ENCODE data around the gene NELL1. TPM values are rescaled to one million over a fixed set of nuclear protein-coding genes. Genes with fewer than 3 reads are reported as not detected.

Gene NELL1
- total RNA-seq, 1 donor from 2014 or later = not detected

DNA sequence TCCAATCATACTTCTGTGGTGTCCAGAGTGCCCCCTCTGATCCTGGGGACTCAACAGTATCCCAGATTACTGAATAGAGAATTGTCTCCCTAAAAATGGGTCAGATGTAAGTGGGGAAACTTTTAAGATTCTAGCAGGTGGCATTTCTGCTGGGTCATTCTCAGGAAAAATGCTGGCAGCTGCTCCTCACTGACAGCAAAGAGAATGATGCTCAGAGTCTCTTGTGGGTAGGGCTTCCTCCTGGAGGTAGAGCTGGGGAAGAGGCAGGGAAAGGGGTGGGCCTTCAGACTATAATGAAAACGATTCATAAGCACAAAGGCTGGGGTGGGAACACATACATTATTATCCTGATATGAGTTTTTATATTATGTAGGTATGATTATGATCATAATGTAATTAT is 647.2 kb downstream of the NELL1 start:
- no peak for DNase-seq (ENCODE audit: low spot score)

GRCh38 chr11:21321072-21321471 is 651.7 kb downstream of the NELL1 start:
- no peak for DNase-seq (ENCODE audit: low spot score)

- no peak for DNase-seq (ENCODE audit: low spot score)
These were observed 652.1 kb downstream of the NELL1 start for GRCh38 chr11:21321530-21321929.

DNA sequence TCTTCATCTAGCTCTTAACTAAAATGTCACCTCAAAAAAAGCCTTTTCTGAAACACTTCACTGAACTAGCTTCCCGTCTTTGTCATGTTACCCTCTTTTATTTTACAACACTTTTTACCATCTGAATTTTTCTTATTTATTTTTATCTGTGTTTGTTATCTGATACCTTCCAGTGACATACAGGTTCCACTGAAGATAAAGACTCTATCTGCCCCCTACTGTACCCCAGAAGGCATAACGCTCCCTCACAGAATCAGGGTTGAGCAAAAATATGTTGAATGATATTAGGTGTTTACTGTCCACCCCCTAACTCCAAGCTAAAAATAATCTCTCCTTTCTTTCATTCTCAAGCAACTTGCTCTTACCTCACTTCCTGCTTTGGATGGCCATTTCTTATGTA is 654.2 kb downstream of the NELL1 start:
- DNase-seq (ENCODE audit: low spot score) = no peak

DNA sequence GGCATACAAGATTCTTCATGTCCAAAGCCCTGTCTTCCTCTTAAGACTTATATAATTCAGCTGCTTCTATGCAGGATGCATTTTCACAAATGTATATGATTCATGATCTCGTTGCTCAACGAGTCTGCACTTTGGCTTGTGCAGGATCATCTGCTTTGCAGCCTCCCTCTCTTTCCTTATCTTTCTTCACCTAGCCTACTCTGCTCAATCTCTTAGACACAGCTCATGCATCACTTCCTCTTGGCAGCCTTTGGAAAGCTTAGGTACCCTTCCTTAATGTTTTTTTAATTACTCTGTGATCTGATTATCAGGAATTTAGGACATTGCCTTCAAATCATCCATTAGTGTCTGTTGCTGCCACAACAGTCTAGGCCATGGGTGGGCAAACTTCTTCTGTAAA is 673.8 kb downstream of the NELL1 start:
- DNase-seq (ENCODE audit: low spot score) = no peak

DNA sequence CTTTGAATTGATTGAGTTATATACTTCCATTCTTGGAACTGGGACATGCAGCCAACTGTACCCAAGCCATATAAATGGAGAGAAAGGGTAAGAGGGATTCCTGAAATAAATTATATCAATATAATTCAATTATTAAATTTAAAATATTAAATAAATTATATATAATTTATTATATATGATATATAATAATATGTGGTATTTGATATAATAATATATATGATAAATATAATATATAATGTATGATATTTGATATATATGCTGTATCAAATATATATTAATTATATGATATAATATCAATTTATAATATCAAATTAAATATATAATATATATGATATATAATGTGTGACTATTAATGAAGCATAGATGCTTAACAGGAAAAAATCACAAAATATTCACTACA is 677.0 kb downstream of the NELL1 start:
- DNase-seq (ENCODE audit: low spot score) = no peak

DNA sequence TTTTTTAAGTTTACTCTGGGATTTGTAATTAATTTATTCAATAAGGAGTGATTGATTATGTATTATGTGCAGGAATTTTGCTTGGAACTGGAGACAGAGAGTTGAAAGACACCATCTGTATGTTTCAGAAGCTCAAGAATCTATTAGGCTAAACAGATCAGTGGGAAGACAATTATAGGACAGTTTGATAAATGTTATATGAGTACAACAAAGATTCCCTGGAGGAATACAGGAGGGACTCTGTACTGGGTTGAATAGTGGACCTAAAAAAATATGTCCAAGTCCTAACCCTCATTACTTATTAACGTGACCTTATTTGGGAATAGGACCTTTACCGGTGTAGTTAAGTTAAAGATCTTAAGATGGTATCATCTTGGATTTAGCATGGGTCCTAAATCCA is 681.2 kb downstream of the NELL1 start:
- no peak for DNase-seq (ENCODE audit: low spot score)

DNA sequence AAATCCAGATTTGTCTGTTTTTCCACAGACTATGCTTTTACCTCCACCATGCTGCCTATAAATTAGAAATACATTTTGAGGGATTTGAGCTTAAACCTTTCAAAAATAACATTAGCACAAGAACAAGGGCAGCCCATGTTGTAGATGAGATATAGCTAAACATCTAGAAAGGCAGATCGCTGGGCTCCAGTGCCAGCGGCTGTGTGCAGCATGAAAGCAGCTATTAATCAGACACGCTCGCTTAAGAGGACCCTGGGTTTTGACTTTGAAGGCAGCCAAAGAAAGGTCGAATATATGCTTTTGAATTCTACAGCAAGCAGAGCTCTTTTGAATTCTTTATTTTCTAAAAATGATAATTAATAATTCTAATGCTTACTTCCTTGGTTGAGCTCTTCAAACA is 684.0 kb downstream of the NELL1 start:
- no peak for DNase-seq (ENCODE audit: low spot score)

DNA sequence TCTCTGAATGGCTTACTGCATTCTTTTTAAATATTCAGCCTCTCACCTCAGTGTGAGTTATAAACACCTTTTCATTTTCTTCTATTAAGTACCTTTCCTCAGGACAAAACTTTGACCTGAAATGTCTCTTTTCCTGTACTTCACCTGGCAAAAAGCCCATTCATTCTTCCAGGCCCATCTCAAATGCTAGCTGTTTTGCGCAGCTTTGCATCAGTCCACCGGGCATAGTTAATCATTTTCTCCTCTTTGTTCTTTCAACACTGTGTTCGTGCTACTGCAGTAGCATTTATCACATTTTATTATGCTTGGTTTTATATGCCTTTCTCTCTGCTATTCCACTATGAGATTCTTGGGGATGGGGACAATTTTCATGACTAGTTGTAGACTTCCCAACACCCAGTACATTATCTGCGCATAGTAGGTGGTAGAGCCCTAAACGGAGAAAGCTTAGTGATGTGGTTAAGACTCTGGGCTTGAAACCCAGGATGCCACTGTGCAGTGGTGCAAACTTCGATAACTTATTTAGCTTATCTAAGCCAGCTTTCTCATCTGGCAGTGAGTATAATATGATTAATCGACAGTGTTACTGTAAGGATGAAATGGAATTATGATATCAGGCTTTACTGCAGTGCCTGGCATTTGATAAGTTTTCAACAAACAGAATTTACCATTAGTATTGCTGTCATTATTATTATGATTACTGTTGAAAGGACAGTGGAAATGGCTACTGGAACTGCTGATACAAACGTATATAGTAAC is 695.7 kb downstream of the NELL1 start:
- no peak for DNase-seq (ENCODE audit: low spot score)

- no peak for DNase-seq (ENCODE audit: low spot score)
These were observed 700.6 kb downstream of the NELL1 start for GRCh38 chr11:21369947-21370346.

DNA sequence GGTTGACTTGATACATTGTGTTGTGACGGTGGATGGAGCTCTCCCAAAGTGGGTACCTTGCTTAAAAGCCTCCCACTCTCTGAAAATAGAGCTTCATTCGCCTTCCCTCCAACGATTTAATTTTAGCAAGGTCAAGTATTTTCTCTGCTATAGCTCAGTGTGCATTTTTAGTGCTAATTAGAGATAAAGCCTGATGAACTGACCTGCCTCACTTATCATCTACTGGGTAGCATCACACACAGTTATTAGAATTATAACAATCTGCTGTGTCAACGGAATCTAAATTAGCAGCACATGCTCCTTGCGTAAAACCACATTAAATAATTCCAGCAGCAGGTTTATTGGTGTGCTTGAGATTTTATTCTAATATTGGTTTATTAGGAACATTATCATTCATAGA is 701.7 kb downstream of the NELL1 start:
- DNase-seq (ENCODE audit: low spot score) = no peak

GRCh38 chr11:21372672-21373071 is 703.3 kb downstream of the NELL1 start:
- DNase-seq (ENCODE audit: low spot score) = no peak

- no peak for DNase-seq (ENCODE audit: low spot score)
These were observed 705.0 kb downstream of the NELL1 start for GRCh38 chr11:21374376-21374775.

DNA sequence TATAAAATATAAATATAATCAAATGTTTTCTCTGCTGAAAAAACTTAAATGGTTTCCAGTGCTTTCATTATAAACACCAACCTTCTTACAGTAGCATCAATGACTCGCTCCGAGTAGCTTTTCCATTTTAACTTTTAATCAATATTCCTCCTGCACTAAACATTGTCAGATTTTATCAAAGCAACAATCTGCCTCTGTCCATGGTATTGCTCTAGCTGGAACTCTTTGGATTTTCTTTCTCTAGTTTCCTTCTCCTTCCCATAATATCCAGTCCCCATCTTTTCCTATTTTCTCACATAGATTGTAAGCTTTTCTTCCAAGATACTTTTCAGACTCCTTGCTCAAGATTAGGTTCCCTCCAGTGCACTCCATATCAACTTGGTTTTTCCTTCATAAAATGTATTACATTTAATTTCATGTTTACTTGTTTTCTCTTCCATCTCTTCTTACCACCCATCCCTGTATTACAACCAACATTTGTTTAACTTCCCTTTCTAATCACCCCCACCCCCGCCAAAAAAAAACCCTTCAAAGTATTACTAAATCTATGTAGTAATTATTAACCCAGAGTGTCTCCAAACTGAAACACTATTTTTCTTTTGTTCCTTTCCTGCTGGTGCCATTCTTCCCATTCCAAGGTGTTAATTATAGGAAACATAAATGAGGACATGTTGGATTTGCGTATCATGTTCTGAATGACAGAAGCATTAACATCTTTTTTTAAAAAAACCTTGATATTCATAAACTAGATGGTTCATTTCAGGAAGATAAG is 716.5 kb downstream of the NELL1 start:
- DNase-seq (ENCODE audit: low spot score) = no peak

DNA sequence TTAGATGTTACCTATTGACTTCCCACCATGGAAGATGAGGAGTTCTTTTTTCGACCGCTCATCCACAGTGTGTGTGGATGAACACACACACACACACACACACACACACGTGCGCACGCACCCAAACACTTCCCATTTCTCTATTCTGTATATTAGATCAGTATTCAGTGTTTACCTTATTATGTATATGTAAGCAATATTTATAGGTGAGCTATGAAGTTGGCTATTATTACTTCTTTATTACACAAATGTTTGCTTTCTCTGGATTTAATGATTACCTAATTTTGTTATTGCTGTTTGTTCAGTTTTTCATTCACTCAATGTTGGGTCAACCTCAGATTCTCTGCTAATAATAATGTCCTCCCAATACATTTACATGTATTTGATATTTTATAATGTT is 721.0 kb downstream of the NELL1 start:
- no peak for DNase-seq (ENCODE audit: low spot score)

- no peak for DNase-seq (ENCODE audit: low spot score)
These were observed 727.1 kb downstream of the NELL1 start for GRCh38 chr11:21396342-21397008.

DNA sequence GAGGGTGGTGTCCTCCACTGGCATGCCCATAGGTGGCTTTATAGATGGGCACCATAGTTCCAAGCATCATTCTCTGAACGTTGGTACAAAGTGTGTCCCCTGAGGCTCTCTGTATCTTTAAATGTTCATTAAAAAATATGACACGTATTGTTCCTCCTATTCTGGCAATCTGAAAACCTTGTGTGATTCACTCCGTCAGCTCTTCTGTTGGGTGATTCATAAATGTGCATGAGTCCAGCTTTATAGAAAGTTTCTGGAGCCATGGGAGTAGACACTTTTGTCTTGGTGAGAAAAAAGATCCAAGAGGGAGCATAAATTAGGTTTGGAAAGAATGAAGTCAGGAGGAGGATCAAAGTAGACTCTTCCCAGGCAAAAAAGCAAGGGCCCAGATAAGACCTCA is 728.8 kb downstream of the NELL1 start:
- no peak for DNase-seq (ENCODE audit: low spot score)

- no peak for DNase-seq (ENCODE audit: low spot score)
These were observed 732.1 kb downstream of the NELL1 start for GRCh38 chr11:21401496-21401895.

GRCh38 chr11:21402274-21402673 is 732.9 kb downstream of the NELL1 start:
- no peak for DNase-seq (ENCODE audit: low spot score)

DNA sequence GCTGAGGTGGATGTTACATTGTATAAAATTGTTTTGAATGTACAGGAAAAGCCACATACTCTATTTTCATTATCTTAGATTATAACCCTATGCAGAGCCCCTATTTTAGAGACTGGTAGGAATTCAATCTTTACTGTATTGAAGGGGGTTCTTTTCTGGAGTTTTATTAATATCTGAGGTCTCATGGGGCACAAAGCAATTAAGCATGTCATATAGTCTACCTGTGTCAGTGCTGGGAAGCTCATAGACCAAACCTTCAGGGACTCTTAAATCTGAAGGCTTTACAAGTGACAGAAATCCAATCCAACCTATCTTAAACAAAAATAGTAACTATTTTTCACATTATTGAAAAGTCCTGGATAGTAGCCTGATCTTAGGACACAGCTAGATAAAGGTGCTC is 733.7 kb downstream of the NELL1 start:
- DNase-seq (ENCODE audit: low spot score) = no peak

- no peak for DNase-seq (ENCODE audit: low spot score)
These were observed 736.0 kb downstream of the NELL1 start for GRCh38 chr11:21405422-21405821.

- DNase-seq (ENCODE audit: low spot score) = no peak
These were observed 741.1 kb downstream of the NELL1 start for GRCh38 chr11:21410513-21410912.
